ENCODE measurements around the gene SLC19A1.

SLC19A1 gene

GRCh38 chr21:45545236-45545570 lies 3.0 kb upstream of the SLC19A1 start:
- no peak for DNase-seq (ENCODE audit: low read depth, low spot score)

- DNase-seq (ENCODE audit: low read depth, low spot score): no peak
Observed at GRCh38 chr21:45544449-45545235, 2.4 kb upstream of the SLC19A1 start.

- DNase-seq (ENCODE audit: low read depth, low spot score): no peak
Observed at GRCh38 chr21:45543710-45544448, 1.6 kb upstream of the SLC19A1 start.

GRCh38 chr21:45543371-45543709 lies 1.1 kb upstream of the SLC19A1 start:
- no peak for DNase-seq (ENCODE audit: low read depth, low spot score)

GRCh38 chr21:45542667-45543370 lies 579 bp upstream of the SLC19A1 start:
- no peak for DNase-seq (ENCODE audit: low read depth, low spot score)

- DNase-seq (ENCODE audit: low read depth, low spot score): no peak
Observed at GRCh38 chr21:45541221-45542039, 810 bp downstream of the SLC19A1 start.

GRCh38 chr21:45540601-45540970 lies 1.7 kb downstream of the SLC19A1 start:
- no peak for DNase-seq (ENCODE audit: low read depth, low spot score)

GRCh38 chr21:45539796-45540600 lies 2.2 kb downstream of the SLC19A1 start:
- DNase-seq (ENCODE audit: low read depth, low spot score): no peak

GRCh38 chr21:45539046-45539795 lies 3.0 kb downstream of the SLC19A1 start:
- DNase-seq (ENCODE audit: low read depth, low spot score): no peak

- DNase-seq (ENCODE audit: low read depth, low spot score): no peak
Observed at GRCh38 chr21:45538381-45539045, 3.7 kb downstream of the SLC19A1 start.

GRCh38 chr21:45537746-45538291 lies 4.4 kb downstream of the SLC19A1 start:
- DNase-seq (ENCODE audit: low read depth, low spot score): no peak

GRCh38 chr21:45537111-45537745 lies 5.0 kb downstream of the SLC19A1 start:
- DNase-seq (ENCODE audit: low read depth, low spot score): no peak

GRCh38 chr21:45536301-45537081 lies 5.7 kb downstream of the SLC19A1 start:
- no peak for DNase-seq (ENCODE audit: low read depth, low spot score)

GRCh38 chr21:45535341-45536081 lies 6.7 kb downstream of the SLC19A1 start:
- no peak for DNase-seq (ENCODE audit: low read depth, low spot score)

- DNase-seq (ENCODE audit: low read depth, low spot score): no peak
Observed at GRCh38 chr21:45534636-45535331, 7.5 kb downstream of the SLC19A1 start.

- no peak for DNase-seq (ENCODE audit: low read depth, low spot score)
Observed at GRCh38 chr21:45533846-45534635, 8.2 kb downstream of the SLC19A1 start.
